ENCODE results near the gene CAMK2B.

DNA sequence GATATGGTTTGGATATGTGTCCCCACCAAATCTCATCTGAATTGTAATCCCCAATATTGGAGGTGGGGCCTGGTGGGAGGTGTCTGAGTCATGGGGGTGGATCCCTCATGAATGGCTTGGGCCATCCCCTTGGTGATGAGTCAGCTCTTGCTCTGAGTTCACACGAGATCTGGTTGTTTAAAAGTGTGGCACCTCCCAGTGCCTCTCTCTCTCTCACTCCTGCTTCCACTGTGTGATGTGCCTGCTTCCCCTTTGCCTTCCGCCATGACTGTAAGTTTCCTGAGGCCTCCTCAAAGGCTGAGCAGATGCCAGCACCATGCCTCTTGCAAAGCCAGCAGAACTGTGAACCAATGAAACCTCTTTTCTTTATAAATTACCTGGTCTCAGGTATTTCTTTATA is 131.3 kb downstream of the CAMK2B start:
- TF ChIP-seq POLR2AphosphoS5 (IDR thresholded peaks at IDR 0.05) (no peak), CTCF (IDR thresholded peaks at IDR 0.05) (no peak)
